ENCODE results near the gene DPP10.

The DPP10 gene

DNA sequence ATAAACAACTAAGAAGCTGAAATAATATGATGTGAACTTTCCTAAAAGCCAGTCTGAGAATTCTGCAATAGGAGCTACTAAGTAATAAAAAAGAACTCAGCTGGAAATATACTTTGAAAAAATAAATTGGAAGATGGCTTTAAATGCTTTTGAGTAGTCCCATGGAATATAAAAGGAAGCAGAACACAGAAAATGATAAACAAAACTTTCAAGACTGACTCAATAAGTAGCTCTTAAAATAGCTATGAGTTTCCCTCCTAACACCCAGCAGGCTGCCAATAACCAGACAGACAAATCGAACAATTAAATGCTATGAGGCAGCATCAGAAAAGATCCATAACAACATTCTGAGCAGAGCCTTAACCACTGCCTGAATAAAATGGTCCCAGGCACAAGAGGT lies 319.9 kb downstream of the DPP10 start:
- DNase-seq: no peak
- Histone ChIP-seq H3K79me1 (ENCODE audit: low read length) (no peaks in the 10 kb centered on the region), H3K79me2 (ENCODE audit: control insufficient read depth, insufficient read depth, low read length, poor library complexity) (no peaks in the 10 kb centered on the region), H4K91ac (ENCODE audit: low read depth, low read length) (no peak overlapping the region), H2BK5ac (ENCODE audit: low read depth, low read length, poor library complexity) (no peak overlapping the region), H3K4me3 (ENCODE audit: low read depth, low read length) (no peak overlapping the region), H3K23ac (ENCODE audit: low read length) (no peak overlapping the region), H2AK5ac (ENCODE audit: low read length) (no peak overlapping the region), H3K9ac (ENCODE audit: low read length) (no peak overlapping the region), H3K4me2 (ENCODE audit: low read length) (no peak overlapping the region), H3K9me3 (ENCODE audit: insufficient read depth, low read depth, low read length) (no peaks in the 10 kb centered on the region), H2AFZ (ENCODE audit: insufficient read depth, low read length, poor library complexity) (no peak overlapping the region), H3K36me3 (ENCODE audit: control insufficient read depth in 1 of 2, insufficient read depth in 2 of 2, low read length in 2 of 2) (no peaks in the 10 kb centered on the region), H2BK120ac (ENCODE audit: insufficient read depth, low read length, poor library complexity) (no peak overlapping the region), H4K8ac (ENCODE audit: low read depth, low read length) (no peak overlapping the region), H3K27ac (ENCODE audit: low read depth, low read length) (no peak overlapping the region), H3K4me1 (ENCODE audit: control insufficient read depth in 1 of 2, insufficient read depth in 2 of 2, low read length in 2 of 2) (no peaks in the 10 kb centered on the region), H3K4ac (ENCODE audit: low read depth, low read length) (no peak overlapping the region), H3K14ac (ENCODE audit: low read length) (no peak overlapping the region), H3K18ac (ENCODE audit: low read length) (no peak overlapping the region), H4K12ac (ENCODE audit: low read depth, low read length) (no peak overlapping the region), H2BK12ac (ENCODE audit: low read length) (no peak overlapping the region), H3K27me3 (ENCODE audit: insufficient read depth, low read length) (no peaks in the 10 kb centered on the region)
- WGBS (ENCODE audit: extremely low coverage, insufficient coverage, insufficient read length): no CpG with 5 or more reads among the region's 1 CpG

DNA sequence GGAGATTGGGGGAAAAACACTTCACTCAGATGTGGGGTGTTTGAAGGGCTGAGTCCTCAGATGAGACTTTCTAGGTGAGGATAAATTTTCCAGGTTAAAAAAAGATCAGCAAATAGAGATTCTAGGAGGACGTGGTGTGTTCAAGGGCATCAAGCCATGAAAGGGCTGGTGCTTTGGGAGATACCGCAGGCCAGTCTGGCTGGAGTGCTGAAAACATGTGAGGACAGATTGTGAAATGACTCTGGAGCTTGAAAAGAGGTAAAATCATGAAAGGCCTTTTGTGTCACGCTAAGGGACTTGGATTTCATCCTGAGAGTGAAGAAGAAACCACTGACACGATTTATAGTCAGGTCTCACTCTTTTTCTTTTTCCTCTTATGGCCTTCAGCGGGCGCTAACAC lies 320.5 kb downstream of the DPP10 start:
- no peak overlapping the region for H2AK5ac ChIP-seq (ENCODE audit: low read length)
- H4K91ac ChIP-seq (ENCODE audit: low read depth, low read length): no peak overlapping the region
- H2BK12ac ChIP-seq (ENCODE audit: low read length): no peak overlapping the region
- DNase-seq: no peak
- H3K18ac ChIP-seq (ENCODE audit: low read length): no peak overlapping the region
- H2BK120ac ChIP-seq (ENCODE audit: insufficient read depth, low read length, poor library complexity): no peak overlapping the region
- H3K14ac ChIP-seq (ENCODE audit: low read length): no peak overlapping the region
- H3K4me3 ChIP-seq (ENCODE audit: low read depth, low read length): no peak overlapping the region
- H3K4me2 ChIP-seq (ENCODE audit: low read length): no peak overlapping the region
- H3K9ac ChIP-seq (ENCODE audit: low read length): no peak overlapping the region
- no peak overlapping the region for H4K12ac ChIP-seq (ENCODE audit: low read depth, low read length)
- no peak overlapping the region for H3K27ac ChIP-seq (ENCODE audit: low read depth, low read length)
- no peak overlapping the region for H4K8ac ChIP-seq (ENCODE audit: low read depth, low read length)
- no peak overlapping the region for H3K4ac ChIP-seq (ENCODE audit: low read depth, low read length)
- H3K36me3 ChIP-seq (ENCODE audit: control insufficient read depth in 1 of 2, insufficient read depth in 2 of 2, low read length in 2 of 2): no peaks in the 10 kb centered on the region
- no peak overlapping the region for H2BK5ac ChIP-seq (ENCODE audit: low read depth, low read length, poor library complexity)
- no peak overlapping the region for H3K23ac ChIP-seq (ENCODE audit: low read length)
- no peaks in the 10 kb centered on the region for H3K27me3 ChIP-seq (ENCODE audit: insufficient read depth, low read length)
- no peaks in the 10 kb centered on the region for H3K4me1 ChIP-seq (ENCODE audit: control insufficient read depth in 1 of 2, insufficient read depth in 2 of 2, low read length in 2 of 2)
- H3K79me1 ChIP-seq (ENCODE audit: low read length): no peaks in the 10 kb centered on the region
- WGBS (ENCODE audit: extremely low coverage, insufficient coverage, insufficient read length): no CpG with 5 or more reads among the region's 6 CpGs
- no peaks in the 10 kb centered on the region for H3K79me2 ChIP-seq (ENCODE audit: control insufficient read depth, insufficient read depth, low read length, poor library complexity)
- H2AFZ ChIP-seq (ENCODE audit: insufficient read depth, low read length, poor library complexity): no peak overlapping the region
- no peaks in the 10 kb centered on the region for H3K9me3 ChIP-seq (ENCODE audit: insufficient read depth, low read depth, low read length)

DNA sequence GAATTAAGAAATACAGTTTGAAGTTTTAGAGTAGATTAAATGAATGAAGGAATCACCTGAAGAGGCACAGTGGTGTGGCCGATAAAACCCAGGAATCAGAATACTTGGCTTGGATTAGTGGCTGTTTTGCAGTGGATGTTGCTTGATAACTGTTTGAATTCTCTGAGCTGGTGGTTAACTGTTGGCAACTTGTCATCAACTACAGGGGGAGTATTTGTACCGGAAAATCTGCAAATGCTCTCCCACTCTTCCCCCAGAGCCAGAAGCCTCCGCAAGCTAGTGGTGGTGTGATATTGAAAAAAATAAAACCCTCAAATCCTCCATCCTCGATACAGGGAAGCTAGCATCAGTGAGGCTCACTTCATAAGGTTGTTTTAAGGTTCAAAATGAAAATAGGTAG lies 326.7 kb downstream of the DPP10 start:
- no peak overlapping the region for H3K27ac ChIP-seq (ENCODE audit: low read depth, low read length)
- no CpG with 5 or more reads among the region's 4 CpGs for WGBS (ENCODE audit: extremely low coverage, insufficient coverage, insufficient read length)

DNA sequence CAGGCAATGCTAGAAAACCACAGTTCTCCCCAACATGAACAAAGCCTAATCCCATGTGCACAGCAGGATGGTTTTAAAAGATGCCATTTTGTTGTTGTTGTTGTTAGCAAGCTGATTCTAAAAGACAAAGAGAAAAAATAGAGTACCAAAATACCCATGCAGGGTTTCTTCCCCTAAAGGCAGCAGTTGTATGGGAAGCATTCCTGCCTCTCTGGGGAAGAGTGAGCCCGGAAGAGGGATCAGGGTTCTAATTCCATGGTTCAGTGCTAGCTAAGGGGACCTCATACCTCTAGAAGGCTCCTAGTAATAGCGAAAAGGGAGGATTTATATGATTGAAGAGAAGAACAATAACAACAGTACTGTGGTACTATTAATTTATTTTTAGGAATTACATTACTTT lies 327.6 kb downstream of the DPP10 start:
- no peak overlapping the region for H2BK120ac ChIP-seq (ENCODE audit: insufficient read depth, low read length, poor library complexity)
- H3K9ac ChIP-seq (ENCODE audit: low read length): no peak overlapping the region
- no CpG with 5 or more reads among the region's 2 CpGs for WGBS (ENCODE audit: extremely low coverage, insufficient coverage, insufficient read length)
- H4K91ac ChIP-seq (ENCODE audit: low read depth, low read length): no peak overlapping the region
- DNase-seq: no peak
- no peak overlapping the region for H3K4ac ChIP-seq (ENCODE audit: low read depth, low read length)
- no peaks in the 10 kb centered on the region for H3K27me3 ChIP-seq (ENCODE audit: insufficient read depth, low read length)
- no peak overlapping the region for H2AFZ ChIP-seq (ENCODE audit: insufficient read depth, low read length, poor library complexity)
- H3K79me1 ChIP-seq (ENCODE audit: low read length): no peaks in the 10 kb centered on the region
- no peak overlapping the region for H2BK12ac ChIP-seq (ENCODE audit: low read length)
- no peak overlapping the region for H3K27ac ChIP-seq (ENCODE audit: low read depth, low read length)
- H4K8ac ChIP-seq (ENCODE audit: low read depth, low read length): no peak overlapping the region
- no peaks in the 10 kb centered on the region for H3K79me2 ChIP-seq (ENCODE audit: control insufficient read depth, insufficient read depth, low read length, poor library complexity)
- no peak overlapping the region for H4K12ac ChIP-seq (ENCODE audit: low read depth, low read length)
- H3K4me3 ChIP-seq (ENCODE audit: low read depth, low read length): no peak overlapping the region
- H3K23ac ChIP-seq (ENCODE audit: low read length): no peak overlapping the region
- no peaks in the 10 kb centered on the region for H3K9me3 ChIP-seq (ENCODE audit: insufficient read depth, low read depth, low read length)
- H3K4me2 ChIP-seq (ENCODE audit: low read length): no peak overlapping the region
- H3K4me1 ChIP-seq (ENCODE audit: control insufficient read depth in 1 of 2, insufficient read depth in 2 of 2, low read length in 2 of 2): no peaks in the 10 kb centered on the region
- no peak overlapping the region for H3K18ac ChIP-seq (ENCODE audit: low read length)
- no peaks in the 10 kb centered on the region for H3K36me3 ChIP-seq (ENCODE audit: control insufficient read depth in 1 of 2, insufficient read depth in 2 of 2, low read length in 2 of 2)
- no peak overlapping the region for H3K14ac ChIP-seq (ENCODE audit: low read length)
- H2BK5ac ChIP-seq (ENCODE audit: low read depth, low read length, poor library complexity): no peak overlapping the region
- no peak overlapping the region for H2AK5ac ChIP-seq (ENCODE audit: low read length)

More for the DNA sequence above, 326.7 kb downstream of the DPP10 start:
- DNase-seq: no peak
- H2AFZ ChIP-seq (ENCODE audit: insufficient read depth, low read length, poor library complexity): no peak overlapping the region
- no peak overlapping the region for H4K91ac ChIP-seq (ENCODE audit: low read depth, low read length)
- no peaks in the 10 kb centered on the region for H3K4me1 ChIP-seq (ENCODE audit: control insufficient read depth in 1 of 2, insufficient read depth in 2 of 2, low read length in 2 of 2)
- no peak overlapping the region for H3K4me3 ChIP-seq (ENCODE audit: low read depth, low read length)
- no peak overlapping the region for H3K4ac ChIP-seq (ENCODE audit: low read depth, low read length)
- no peak overlapping the region for H2AK5ac ChIP-seq (ENCODE audit: low read length)
- no peaks in the 10 kb centered on the region for H3K9me3 ChIP-seq (ENCODE audit: insufficient read depth, low read depth, low read length)
- H3K4me2 ChIP-seq (ENCODE audit: low read length): no peak overlapping the region
- no peak overlapping the region for H2BK120ac ChIP-seq (ENCODE audit: insufficient read depth, low read length, poor library complexity)
- no peak overlapping the region for H4K12ac ChIP-seq (ENCODE audit: low read depth, low read length)
- H3K79me1 ChIP-seq (ENCODE audit: low read length): no peaks in the 10 kb centered on the region
- H3K79me2 ChIP-seq (ENCODE audit: control insufficient read depth, insufficient read depth, low read length, poor library complexity): no peaks in the 10 kb centered on the region
- H3K27me3 ChIP-seq (ENCODE audit: insufficient read depth, low read length): no peaks in the 10 kb centered on the region
- no peak overlapping the region for H2BK12ac ChIP-seq (ENCODE audit: low read length)
- H3K23ac ChIP-seq (ENCODE audit: low read length): no peak overlapping the region
- no peaks in the 10 kb centered on the region for H3K36me3 ChIP-seq (ENCODE audit: control insufficient read depth in 1 of 2, insufficient read depth in 2 of 2, low read length in 2 of 2)
- H2BK5ac ChIP-seq (ENCODE audit: low read depth, low read length, poor library complexity): no peak overlapping the region
- H4K8ac ChIP-seq (ENCODE audit: low read depth, low read length): no peak overlapping the region
- no peak overlapping the region for H3K9ac ChIP-seq (ENCODE audit: low read length)
- H3K18ac ChIP-seq (ENCODE audit: low read length): no peak overlapping the region
- no peak overlapping the region for H3K14ac ChIP-seq (ENCODE audit: low read length)
